Middle frontal gyrus (tissue), 1 donor: Measurements from ENCODE around the gene STAB1.
A peak's percentile ranks its signal among the peaks of the same experiment; 100 is the strongest.

Experiments used
- DNase-seq: peaks from one replicate; pipeline ENCODE4 v3.0.0-alpha.2; 2015; ENCODE audit warnings: low spot score; ENCODE audit errors: extremely low spot score

STAB1 gene

GRCh38 chr3:52534281-52535183, 39.4 kb downstream of the STAB1 start:
- no peak for DNase-seq

- DNase-seq: no peak
These were observed 40.4 kb downstream of the STAB1 start for GRCh38 chr3:52535411-52536111.

- DNase-seq: no peak
These were observed 40.9 kb downstream of the STAB1 start for GRCh38 chr3:52536112-52536368.

GRCh38 chr3:52536369-52537164, 41.4 kb downstream of the STAB1 start, which contains the start of gene UQCC5:
Gene UQCC5 (plus strand): TSS chr3:52536605. CDS start chr3:52536756, 151 bp downstream.
- DNase-seq: peak; percentile 96

GRCh38 chr3:52537165-52537620, 42.1 kb downstream of the STAB1 start:
- no peak for DNase-seq

GRCh38 chr3:52537726-52538421, 42.7 kb downstream of the STAB1 start:
- DNase-seq: no peak

- DNase-seq: no peak
These were observed 44.0 kb downstream of the STAB1 start for GRCh38 chr3:52539010-52539653.

- no peak for DNase-seq
These were observed 45.9 kb downstream of the STAB1 start for GRCh38 chr3:52541050-52541449.

- no peak for DNase-seq
These were observed 49.8 kb downstream of the STAB1 start for GRCh38 chr3:52544937-52545336.

- no peak for DNase-seq
These were observed 51.2 kb downstream of the STAB1 start for GRCh38 chr3:52546111-52546901.

GRCh38 chr3:52547143-52547542, 52.0 kb downstream of the STAB1 start:
- no peak for DNase-seq

GRCh38 chr3:52551118-52551517, 56.0 kb downstream of the STAB1 start:
- no peak for DNase-seq

GRCh38 chr3:52552089-52552488, 57.0 kb downstream of the STAB1 start:
- DNase-seq: no peak

GRCh38 chr3:52554026-52554755, 59.1 kb downstream of the STAB1 start:
- DNase-seq: no peak

GRCh38 chr3:52555056-52555455, 59.9 kb downstream of the STAB1 start:
- no peak for DNase-seq

- DNase-seq: no peak
These were observed 62.1 kb downstream of the STAB1 start for GRCh38 chr3:52557011-52557960.

GRCh38 chr3:52558436-52558835, 63.3 kb downstream of the STAB1 start:
- no peak for DNase-seq
